Fibroblast of lung (primary cell): ENCODE data around the gene CRTAP. TPM values are rescaled to one million over a fixed set of nuclear protein-coding genes. Genes with fewer than 3 reads are reported as not detected.
"Not testable (repeated sequence)": the region's sequence is repeated elsewhere in the genome, so short reads cannot be mapped to it uniquely, and the experiment has no call there.

ENCODE experiments used
- DNase-seq, 2 donors: peaks; one replicate each; pipeline versions ENCODE4 v3.0.0 to v3.0.0-alpha.2; 2010; ENCODE audit warnings: low read depth in 2 of 2
- H2AFZ ChIP-seq: 2 replicates; pipeline ENCODE4 v1.5.1; 2012; ENCODE audit warnings: low read length, control low read depth, inconsistent platforms
- H3K27ac ChIP-seq: 2 replicates; pipeline ENCODE4 v1.5.1; 2011; ENCODE audit warnings: low read length, control low read depth; ENCODE audit not compliant: insufficient read depth
- H3K27me3 ChIP-seq: 2 replicates; pipeline ENCODE4 v1.5.1; 2011; ENCODE audit warnings: mild to moderate bottlenecking, low read length; ENCODE audit not compliant: control insufficient read depth, insufficient read depth
- H3K36me3 ChIP-seq: 2 replicates; pipeline ENCODE4 v1.5.1; 2011; ENCODE audit warnings: low read length; ENCODE audit not compliant: control insufficient read depth, insufficient read depth
- H3K4me1 ChIP-seq: 2 replicates; pipeline ENCODE4 v1.5.1; 2011; ENCODE audit warnings: low read length; ENCODE audit not compliant: control insufficient read depth, insufficient read depth; ENCODE audit errors: extremely low read depth
- H3K4me2 ChIP-seq: 2 replicates; pipeline ENCODE4 v1.5.1; 2011; ENCODE audit warnings: low read length, control low read depth; ENCODE audit not compliant: insufficient read depth; ENCODE audit errors: extremely low read depth
- H3K4me3 ChIP-seq, 4 experiments: fragments of 200-600 bp in 1 of 4; sonication (generic) in 1 of 4; replicated peaks in 1 of 4; 2 replicates each; pipeline ENCODE4 v1.5.1; 2011 to 2016; ENCODE audit warnings: low read length in 4 of 4, low read depth in 3 of 4, mild to moderate bottlenecking in 3 of 4, control low read depth in 2 of 4, inconsistent platforms in 1 of 4, mixed read lengths in 1 of 4; ENCODE audit not compliant: insufficient read depth in 1 of 4; ENCODE audit errors: control extremely low read depth in 1 of 4
- H3K79me2 ChIP-seq: 2 replicates; pipeline ENCODE4 v1.5.1; 2012; ENCODE audit warnings: mild to moderate bottlenecking, low read length, inconsistent platforms; ENCODE audit not compliant: control insufficient read depth, insufficient read depth
- H3K9ac ChIP-seq: 2 replicates; pipeline ENCODE4 v1.5.1; 2011; ENCODE audit warnings: mild to moderate bottlenecking, low read length, control low read depth; ENCODE audit not compliant: insufficient read depth
- H3K9me3 ChIP-seq: 2 replicates; pipeline ENCODE4 v1.5.1; 2012; ENCODE audit warnings: low read depth, low read length; ENCODE audit not compliant: control insufficient read depth, insufficient read depth
- H4K20me1 ChIP-seq: 2 replicates; pipeline ENCODE4 v1.5.1; 2011; ENCODE audit warnings: low read length; ENCODE audit not compliant: control insufficient read depth, insufficient read depth; ENCODE audit errors: extremely low read depth
- CTCF ChIP-seq, 2 donors: IDR thresholded peaks in 1 of 2; conservative IDR thresholded peaks in 1 of 2; 1 replicate in 1 of 2; 2 replicates in 1 of 2; pipeline ENCODE4 v1.5.1; 2011 to 2012; ENCODE audit warnings: low read length in 2 of 2, control low read depth in 1 of 2, inconsistent platforms in 1 of 2, low read depth in 1 of 2, mild to moderate bottlenecking in 1 of 2
- EZH2 ChIP-seq: IDR thresholded peaks from 2 replicates; pipeline ENCODE4 v1.5.1; 2012; ENCODE audit warnings: low read length, control low read depth, mild to moderate bottlenecking; ENCODE audit errors: missing control alignments
- polyA plus RNA-seq, 2 donors: library from polyadenylated mRNA; depleted of rRNA in 1 of 2; stranded (reverse) in 1 of 2; unstranded in 1 of 2; fragments of >200 nt; gene quantifications; 2 replicates each; pipeline ENCODE4 v1.2.1, GENCODE V29; 2011 to 2012; ENCODE audit warnings: missing spikeins in 1 of 2
- total RNA-seq: library from RNA; depleted of rRNA; stranded (reverse); fragments of >200 nt; gene quantifications from 2 replicates; pipeline ENCODE4 v1.2.1, GENCODE V29; 2014

Gene CRTAP
- total and polyA plus RNA-seq, 2 donors (not counting 1 experiment from before 2014, with no cell fraction given), result 318 to 332 TPM

GRCh38 chr3:33105341-33105948 is 8.4 kb upstream of the CRTAP start:
- H3K4me1 ChIP-seq, result no peaks in the 10 kb centered on the region

GRCh38 chr3:33106854-33107253 is 7.0 kb upstream of the CRTAP start:
- not testable (repeated sequence) for H3K27ac ChIP-seq, H3K79me2 ChIP-seq, H2AFZ ChIP-seq, H3K4me1 ChIP-seq, DNase-seq, H3K9me3 ChIP-seq, H3K27me3 ChIP-seq, H3K36me3 ChIP-seq, H3K4me2 ChIP-seq, H4K20me1 ChIP-seq, H3K4me3 ChIP-seq, H3K9ac ChIP-seq

More at GRCh38 chr3:33105341-33105948, 8.4 kb upstream of the CRTAP start:
- no peaks in the 10 kb centered on the region for H4K20me1 ChIP-seq
- DNase-seq, result no peak
- no peaks in the 10 kb centered on the region for H3K36me3 ChIP-seq
- H3K4me3 ChIP-seq, result no peak overlapping the region
- H3K4me2 ChIP-seq, result no peak overlapping the region
- no peak overlapping the region for H3K27ac ChIP-seq
- no peaks in the 10 kb centered on the region for H3K9me3 ChIP-seq
- no peak overlapping the region for H3K9ac ChIP-seq
- H3K79me2 ChIP-seq, result no peaks in the 10 kb centered on the region
- TF ChIP-seq EZH2 (no peak), CTCF (conservative IDR thresholded peaks at IDR 0.05 in 1 of 2, IDR thresholded peaks at IDR 0.05 in 1 of 2; ENCODE audit: low read depth in 1 of 2, low read length in 2 of 2) (no peak)
- no peak overlapping the region for H2AFZ ChIP-seq
- H3K27me3 ChIP-seq, result no peaks in the 10 kb centered on the region

GRCh38 chr3:33111581-33111980 is 2.2 kb upstream of the CRTAP start:
- Histone ChIP-seq H3K27me3 (no peaks in the 10 kb centered on the region), H4K20me1 (no peaks in the 10 kb centered on the region), H2AFZ (no peak overlapping the region), H3K4me3 (no peak overlapping the region), H3K4me2 (no peak overlapping the region), H3K9me3 (no peaks in the 10 kb centered on the region), H3K79me2 (peaks cover 5% of the 10 kb centered on the region), H3K4me1 (no peaks in the 10 kb centered on the region), H3K9ac (no peak overlapping the region), H3K27ac (no peak overlapping the region), H3K36me3 (no peaks in the 10 kb centered on the region)
- TF ChIP-seq CTCF (conservative IDR thresholded peaks at IDR 0.05 in 1 of 2, IDR thresholded peaks at IDR 0.05 in 1 of 2; ENCODE audit: low read depth in 1 of 2, low read length in 2 of 2) (no peak), EZH2 (no peak)
- no peak for DNase-seq
